Parathyroid adenoma (tissue), 2 donors: ENCODE measurements around the gene THAP2.

ENCODE experiments used
- H2AFZ ChIP-seq: fragments of 300-600 bp; sonication (generic); one replicate; pipeline ENCODE4 v1.7.0; 2017; ENCODE audit warnings: antibody characterized with exemption, mild to moderate bottlenecking
- H3K27ac ChIP-seq: fragments of 300-600 bp; sonication (generic); one replicate; pipeline ENCODE4 v1.7.0; 2017
- H3K27me3 ChIP-seq: fragments of 300-600 bp; sonication (generic); one replicate; pipeline ENCODE4 v1.7.0; 2017; ENCODE audit warnings: low read length; ENCODE audit not compliant: control insufficient read depth, insufficient read depth
- H3K36me3 ChIP-seq: fragments of 300-600 bp; sonication (generic); one replicate; pipeline ENCODE4 v1.7.0; 2017; ENCODE audit warnings: low read length; ENCODE audit not compliant: control insufficient read depth, insufficient read depth
- H3K4me1 ChIP-seq: fragments of 300-600 bp; sonication (generic); one replicate; pipeline ENCODE4 v1.7.0; 2017; ENCODE audit warnings: control low read depth
- H3K4me2 ChIP-seq: fragments of 300-600 bp; sonication (generic); one replicate; pipeline ENCODE4 v1.7.0; 2017; ENCODE audit warnings: low read length
- H3K4me3 ChIP-seq: fragments of 300-600 bp; sonication (generic); one replicate; pipeline ENCODE4 v1.7.0; 2017; ENCODE audit warnings: low read depth, low read length
- H3K79me2 ChIP-seq: fragments of 300-600 bp; sonication (generic); one replicate; pipeline ENCODE4 v1.7.0; 2017; ENCODE audit warnings: control low read depth
- H3K9ac ChIP-seq: fragments of 300-600 bp; sonication (generic); one replicate; pipeline ENCODE4 v1.7.0; 2017; ENCODE audit warnings: mild to moderate bottlenecking
- H3K9me3 ChIP-seq: fragments of 300-600 bp; sonication (generic); one replicate; pipeline ENCODE4 v1.7.0; 2017; ENCODE audit warnings: low read length; ENCODE audit not compliant: control insufficient read depth
- CTCF ChIP-seq: fragments of 300-600 bp; sonication (generic); IDR thresholded peaks from one replicate; pipeline ENCODE4 v1.7.0; 2017; ENCODE audit warnings: antibody characterized with exemption, mild to moderate bottlenecking
- donor health status: primary hyperparathyroidism.

The THAP2 gene

GRCh38 chr12:71671311-71671710 lies 7.2 kb downstream of the THAP2 start:
- Histone ChIP-seq H3K4me3 (no peak overlapping the region), H3K4me1 (no peaks in the 10 kb centered on the region), H2AFZ (peak overlapping the region; percentile 30), H3K27me3 (no peaks in the 10 kb centered on the region), H3K27ac (no peak overlapping the region), H3K9me3 (no peaks in the 10 kb centered on the region), H3K4me2 (no peak overlapping the region), H3K36me3 (no peaks in the 10 kb centered on the region), H3K9ac (no peak overlapping the region), H3K79me2 (no peaks in the 10 kb centered on the region)
- TF ChIP-seq CTCF: no peak

GRCh38 chr12:71671816-71672215 lies 7.7 kb downstream of the THAP2 start:
- Histone ChIP-seq H3K9ac (no peak overlapping the region), H3K27me3 (no peaks in the 10 kb centered on the region), H3K27ac (no peak overlapping the region), H3K79me2 (no peaks in the 10 kb centered on the region), H3K4me1 (no peaks in the 10 kb centered on the region), H3K4me2 (no peak overlapping the region), H2AFZ (peak overlapping the region; percentile 30), H3K9me3 (no peaks in the 10 kb centered on the region), H3K4me3 (no peak overlapping the region), H3K36me3 (no peaks in the 10 kb centered on the region)
- no peak for TF ChIP-seq CTCF

- no peaks in the 10 kb centered on the region for H3K79me2 ChIP-seq
- no peak overlapping the region for H2AFZ ChIP-seq
- H3K9ac ChIP-seq: no peak overlapping the region
- H3K4me1 ChIP-seq: no peaks in the 10 kb centered on the region
- no peak overlapping the region for H3K4me3 ChIP-seq
- no peaks in the 10 kb centered on the region for H3K27me3 ChIP-seq
- no peaks in the 10 kb centered on the region for H3K9me3 ChIP-seq
- H3K36me3 ChIP-seq: no peaks in the 10 kb centered on the region
- no peak overlapping the region for H3K27ac ChIP-seq
- no peak overlapping the region for H3K4me2 ChIP-seq
- no peak for TF ChIP-seq CTCF
These were observed 18.4 kb downstream of the THAP2 start for GRCh38 chr12:71682466-71682865.

GRCh38 chr12:71683633-71684032 lies 19.5 kb downstream of the THAP2 start:
- Histone ChIP-seq H3K4me1 (no peaks in the 10 kb centered on the region), H3K79me2 (no peaks in the 10 kb centered on the region), H3K27me3 (no peaks in the 10 kb centered on the region), H3K27ac (no peak overlapping the region), H3K9ac (no peak overlapping the region), H2AFZ (peak overlapping the region; percentile 96), H3K9me3 (no peaks in the 10 kb centered on the region), H3K4me3 (no peak overlapping the region), H3K4me2 (no peak overlapping the region), H3K36me3 (no peaks in the 10 kb centered on the region)
- no peak for TF ChIP-seq CTCF

- H3K27ac ChIP-seq: no peak overlapping the region
- H2AFZ ChIP-seq: peak overlapping the region; percentile 96
- no peak overlapping the region for H3K4me2 ChIP-seq
- H3K36me3 ChIP-seq: no peaks in the 10 kb centered on the region
- H3K4me3 ChIP-seq: no peak overlapping the region
- no peaks in the 10 kb centered on the region for H3K79me2 ChIP-seq
- no peaks in the 10 kb centered on the region for H3K4me1 ChIP-seq
- TF ChIP-seq CTCF: no peak
- no peaks in the 10 kb centered on the region for H3K27me3 ChIP-seq
- H3K9me3 ChIP-seq: no peaks in the 10 kb centered on the region
- H3K9ac ChIP-seq: no peak overlapping the region
These were observed 20.0 kb downstream of the THAP2 start for GRCh38 chr12:71684081-71684480.
